SK-N-SH treated with all-trans-retinoic acid at 6 μM for 48 hours (cell line): Measurements from ENCODE around the gene PEX5L.

Experiments
- ATAC-seq: fragments of 200-7000 bp; cut with Tn5 transposase; 3 replicates; pipeline ENCODE4 v1.9.1; 2020; ENCODE audit warnings: mild to moderate bottlenecking, moderate library complexity
- ARNTL ChIP-seq: fragments of 450-650 bp; formaldehyde crosslinking; IDR thresholded peaks from 2 replicates; pipeline ENCODE4 v1.5.0; 2020; ENCODE audit warnings: low read depth, mild to moderate bottlenecking, moderate library complexity, borderline replicate concordance
- CSDC2 ChIP-seq: fragments of 250-450 bp; sonication (Bioruptor Pico); IDR thresholded peaks from 2 replicates; pipeline ENCODE4 v1.5.0; 2020; ENCODE audit warnings: mild to moderate bottlenecking, moderate library complexity
- ESRRG ChIP-seq: fragments of 250-450 bp; sonication (Bioruptor Pico); IDR thresholded peaks from 2 replicates; pipeline ENCODE4 v1.6.1; 2021; ENCODE audit warnings: mild to moderate bottlenecking
- GLIS3 ChIP-seq: fragments of 250-450 bp; sonication (Bioruptor Pico); IDR thresholded peaks from 2 replicates; pipeline ENCODE4 v1.5.0; 2020; ENCODE audit warnings: mild to moderate bottlenecking, moderate library complexity
- ISL1 ChIP-seq: fragments of 250-450 bp; sonication (Bioruptor Pico); IDR thresholded peaks from 2 replicates; pipeline ENCODE4 v2.1.2; 2022; ENCODE audit warnings: mild to moderate bottlenecking, moderate library complexity
- OSR1 ChIP-seq: fragments of 250-450 bp; sonication (Bioruptor Pico); IDR thresholded peaks from 2 replicates; pipeline ENCODE4 v1.8.0; 2022; ENCODE audit warnings: moderate library complexity, mild to moderate bottlenecking, inconsistent platforms
- PPARA ChIP-seq: fragments of 250-450 bp; sonication (Bioruptor Pico); IDR thresholded peaks from 2 replicates; pipeline ENCODE4 v1.5.0; 2020; ENCODE audit warnings: mild to moderate bottlenecking, borderline replicate concordance
- RARB ChIP-seq: fragments of 250-450 bp; sonication (Bioruptor Pico); IDR thresholded peaks from 2 replicates; pipeline ENCODE4 v1.8.0; 2021; ENCODE audit warnings: mild to moderate bottlenecking, moderate library complexity
- TCF4 ChIP-seq: fragments of 250-450 bp; sonication (Bioruptor Pico); IDR thresholded peaks from 2 replicates; pipeline ENCODE4 v1.8.0; 2021; ENCODE audit warnings: mild to moderate bottlenecking, moderate library complexity, borderline replicate concordance
- TOX ChIP-seq: fragments of 250-450 bp; sonication (Bioruptor Pico); IDR thresholded peaks from 2 replicates; pipeline ENCODE4 v1.8.0; 2021; ENCODE audit warnings: mild to moderate bottlenecking, moderate library complexity, borderline replicate concordance
- ZC3H10 ChIP-seq: fragments of 250-450 bp; sonication (Bioruptor Pico); IDR thresholded peaks from 2 replicates; pipeline ENCODE4 v1.5.1; 2021; ENCODE audit warnings: mild to moderate bottlenecking, moderate library complexity
- ZFP30 ChIP-seq: fragments of 450-650 bp; formaldehyde crosslinking; IDR thresholded peaks from 2 replicates; pipeline ENCODE4 v1.5.0; 2022; ENCODE audit warnings: mild to moderate bottlenecking, moderate library complexity
- ZNF70 ChIP-seq: fragments of 450-650 bp; formaldehyde crosslinking; IDR thresholded peaks from 2 replicates; pipeline ENCODE4 v1.5.0; 2020; ENCODE audit warnings: mild to moderate bottlenecking, moderate library complexity
- ZNF8 ChIP-seq: fragments of 450-650 bp; formaldehyde crosslinking; IDR thresholded peaks from 2 replicates; pipeline ENCODE4 v1.5.0; 2020; ENCODE audit warnings: mild to moderate bottlenecking, moderate library complexity
- TF ChIP-seq, protein P1 (sequence below): fragments of 250-450 bp; sonication (Bioruptor Pico); IDR thresholded peaks from 2 replicates; pipeline ENCODE4 v1.8.0; 2020; ENCODE audit warnings: mild to moderate bottlenecking, moderate library complexity, borderline replicate concordance
- TF ChIP-seq, protein P2 (sequence below): fragments of 250-450 bp; sonication (Bioruptor Pico); IDR thresholded peaks from 2 replicates; pipeline ENCODE4 v1.5.0; 2020; ENCODE audit warnings: mild to moderate bottlenecking, moderate library complexity
- TF ChIP-seq, protein P3 (sequence below): fragments of 250-450 bp; sonication (Bioruptor Pico); IDR thresholded peaks from 2 replicates; pipeline ENCODE4 v1.5.1; 2020; ENCODE audit warnings: low read depth, mild to moderate bottlenecking, moderate library complexity
- TF ChIP-seq, protein P4 (sequence below): fragments of 250-450 bp; sonication (Bioruptor Pico); IDR thresholded peaks from 2 replicates; pipeline ENCODE4 v1.8.0; 2021; ENCODE audit warnings: low read depth, mild to moderate bottlenecking, moderate library complexity, borderline replicate concordance

The PEX5L gene

DNA sequence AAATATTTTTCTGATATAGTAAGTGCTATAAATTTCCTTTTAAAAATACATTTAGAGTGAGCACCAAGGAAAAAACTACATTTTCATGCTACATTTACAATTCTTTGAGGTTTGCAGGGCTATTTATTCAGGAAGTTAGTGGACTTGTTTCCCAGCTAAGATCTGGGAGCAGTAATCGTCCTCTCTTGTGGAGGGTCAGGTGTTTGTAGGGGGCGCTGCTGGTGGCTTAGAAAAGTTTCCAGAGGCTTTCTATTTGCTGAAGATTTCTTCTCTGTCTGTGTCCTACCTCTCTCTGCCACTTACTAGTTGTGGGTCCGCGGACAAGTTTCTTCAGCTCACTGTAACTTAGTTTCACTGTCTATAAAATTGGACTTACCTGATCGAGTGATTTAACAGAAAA is 163.9 kb downstream of the PEX5L start (continued):
- TF ChIP-seq, protein P1, sequence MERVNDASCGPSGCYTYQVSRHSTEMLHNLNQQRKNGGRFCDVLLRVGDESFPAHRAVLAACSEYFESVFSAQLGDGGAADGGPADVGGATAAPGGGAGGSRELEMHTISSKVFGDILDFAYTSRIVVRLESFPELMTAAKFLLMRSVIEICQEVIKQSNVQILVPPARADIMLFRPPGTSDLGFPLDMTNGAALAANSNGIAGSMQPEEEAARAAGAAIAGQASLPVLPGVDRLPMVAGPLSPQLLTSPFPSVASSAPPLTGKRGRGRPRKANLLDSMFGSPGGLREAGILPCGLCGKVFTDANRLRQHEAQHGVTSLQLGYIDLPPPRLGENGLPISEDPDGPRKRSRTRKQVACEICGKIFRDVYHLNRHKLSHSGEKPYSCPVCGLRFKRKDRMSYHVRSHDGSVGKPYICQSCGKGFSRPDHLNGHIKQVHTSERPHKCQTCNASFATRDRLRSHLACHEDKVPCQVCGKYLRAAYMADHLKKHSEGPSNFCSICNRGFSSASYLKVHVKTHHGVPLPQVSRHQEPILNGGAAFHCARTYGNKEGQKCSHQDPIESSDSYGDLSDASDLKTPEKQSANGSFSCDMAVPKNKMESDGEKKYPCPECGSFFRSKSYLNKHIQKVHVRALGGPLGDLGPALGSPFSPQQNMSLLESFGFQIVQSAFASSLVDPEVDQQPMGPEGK: no peak
- TF ChIP-seq ISL1 (CRISPR knock-in tag): no peak
- no peak for TF ChIP-seq TOX (CRISPR knock-in tag)
- no peak for TF ChIP-seq PPARA
- TF ChIP-seq, all 23 proteins: peak for 0

DNA sequence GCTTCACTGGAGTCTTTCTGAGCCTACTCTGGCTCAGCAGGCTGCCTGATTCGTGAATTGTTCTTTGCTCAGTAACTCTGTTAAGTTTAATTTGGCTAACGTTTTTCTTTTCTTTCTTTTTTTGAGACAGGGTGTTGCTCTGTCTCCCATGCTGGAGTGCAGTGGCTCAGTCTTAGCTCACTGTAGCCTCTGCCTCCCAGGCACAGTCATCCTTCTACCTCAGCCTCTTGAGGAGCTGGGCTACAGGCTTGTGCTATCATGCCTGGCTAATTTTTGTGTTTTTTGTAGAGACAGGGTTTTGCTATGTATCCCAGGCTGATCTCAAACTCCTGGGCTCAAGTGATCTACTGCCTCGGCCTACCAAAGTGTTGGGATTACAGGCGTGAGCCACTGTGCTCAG is 165.0 kb downstream of the PEX5L start:
- TF ChIP-seq ARNTL (CRISPR knock-in tag): no peak
- no peak for TF ChIP-seq OSR1
- TF ChIP-seq GLIS3: no peak
- TF ChIP-seq ZNF8 (CRISPR knock-in tag): no peak
- TF ChIP-seq RARB (CRISPR knock-in tag): no peak
- no peak for ATAC-seq

DNA sequence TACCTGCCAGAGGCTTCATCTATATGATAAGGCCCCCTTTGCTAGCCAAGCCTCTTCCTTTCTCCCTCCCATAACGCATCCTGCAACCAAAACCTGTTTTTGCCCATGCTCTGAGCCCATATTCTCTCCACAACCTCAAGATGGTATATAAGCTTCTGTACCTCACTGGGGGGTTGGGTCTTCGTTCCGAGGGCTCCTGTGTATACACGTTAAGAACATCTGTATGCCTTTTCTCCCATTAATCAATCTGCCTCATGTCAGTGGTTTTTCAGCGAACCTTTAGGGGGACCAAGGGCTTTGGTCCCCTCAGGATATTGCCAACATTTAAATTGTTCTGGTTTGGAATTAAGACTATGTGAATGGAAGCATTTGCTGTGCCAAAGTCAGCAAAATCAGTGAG is 168.0 kb downstream of the PEX5L start:
- TF ChIP-seq RARB (CRISPR knock-in tag) (no peak), TOX (CRISPR knock-in tag) (no peak), PPARA (no peak), GLIS3 (no peak), TCF4 (CRISPR knock-in tag) (no peak), ZNF70 (no peak), CSDC2 (CRISPR knock-in tag) (no peak), ESRRG (CRISPR knock-in tag) (no peak), ZFP30 (CRISPR knock-in tag) (no peak)
- TF ChIP-seq, protein P2, sequence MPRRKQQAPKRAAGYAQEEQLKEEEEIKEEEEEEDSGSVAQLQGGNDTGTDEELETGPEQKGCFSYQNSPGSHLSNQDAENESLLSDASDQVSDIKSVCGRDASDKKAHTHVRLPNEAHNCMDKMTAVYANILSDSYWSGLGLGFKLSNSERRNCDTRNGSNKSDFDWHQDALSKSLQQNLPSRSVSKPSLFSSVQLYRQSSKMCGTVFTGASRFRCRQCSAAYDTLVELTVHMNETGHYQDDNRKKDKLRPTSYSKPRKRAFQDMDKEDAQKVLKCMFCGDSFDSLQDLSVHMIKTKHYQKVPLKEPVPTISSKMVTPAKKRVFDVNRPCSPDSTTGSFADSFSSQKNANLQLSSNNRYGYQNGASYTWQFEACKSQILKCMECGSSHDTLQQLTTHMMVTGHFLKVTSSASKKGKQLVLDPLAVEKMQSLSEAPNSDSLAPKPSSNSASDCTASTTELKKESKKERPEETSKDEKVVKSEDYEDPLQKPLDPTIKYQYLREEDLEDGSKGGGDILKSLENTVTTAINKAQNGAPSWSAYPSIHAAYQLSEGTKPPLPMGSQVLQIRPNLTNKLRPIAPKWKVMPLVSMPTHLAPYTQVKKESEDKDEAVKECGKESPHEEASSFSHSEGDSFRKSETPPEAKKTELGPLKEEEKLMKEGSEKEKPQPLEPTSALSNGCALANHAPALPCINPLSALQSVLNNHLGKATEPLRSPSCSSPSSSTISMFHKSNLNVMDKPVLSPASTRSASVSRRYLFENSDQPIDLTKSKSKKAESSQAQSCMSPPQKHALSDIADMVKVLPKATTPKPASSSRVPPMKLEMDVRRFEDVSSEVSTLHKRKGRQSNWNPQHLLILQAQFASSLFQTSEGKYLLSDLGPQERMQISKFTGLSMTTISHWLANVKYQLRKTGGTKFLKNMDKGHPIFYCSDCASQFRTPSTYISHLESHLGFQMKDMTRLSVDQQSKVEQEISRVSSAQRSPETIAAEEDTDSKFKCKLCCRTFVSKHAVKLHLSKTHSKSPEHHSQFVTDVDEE: no peak
- TF ChIP-seq, protein P1: no peak
- TF ChIP-seq, protein P3, sequence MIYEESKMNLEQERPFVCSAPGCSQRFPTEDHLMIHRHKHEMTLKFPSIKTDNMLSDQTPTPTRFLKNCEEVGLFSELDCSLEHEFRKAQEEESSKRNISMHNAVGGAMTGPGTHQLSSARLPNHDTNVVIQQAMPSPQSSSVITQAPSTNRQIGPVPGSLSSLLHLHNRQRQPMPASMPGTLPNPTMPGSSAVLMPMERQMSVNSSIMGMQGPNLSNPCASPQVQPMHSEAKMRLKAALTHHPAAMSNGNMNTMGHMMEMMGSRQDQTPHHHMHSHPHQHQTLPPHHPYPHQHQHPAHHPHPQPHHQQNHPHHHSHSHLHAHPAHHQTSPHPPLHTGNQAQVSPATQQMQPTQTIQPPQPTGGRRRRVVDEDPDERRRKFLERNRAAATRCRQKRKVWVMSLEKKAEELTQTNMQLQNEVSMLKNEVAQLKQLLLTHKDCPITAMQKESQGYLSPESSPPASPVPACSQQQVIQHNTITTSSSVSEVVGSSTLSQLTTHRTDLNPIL (CRISPR knock-in tag): no peak
- TF ChIP-seq, protein P4, sequence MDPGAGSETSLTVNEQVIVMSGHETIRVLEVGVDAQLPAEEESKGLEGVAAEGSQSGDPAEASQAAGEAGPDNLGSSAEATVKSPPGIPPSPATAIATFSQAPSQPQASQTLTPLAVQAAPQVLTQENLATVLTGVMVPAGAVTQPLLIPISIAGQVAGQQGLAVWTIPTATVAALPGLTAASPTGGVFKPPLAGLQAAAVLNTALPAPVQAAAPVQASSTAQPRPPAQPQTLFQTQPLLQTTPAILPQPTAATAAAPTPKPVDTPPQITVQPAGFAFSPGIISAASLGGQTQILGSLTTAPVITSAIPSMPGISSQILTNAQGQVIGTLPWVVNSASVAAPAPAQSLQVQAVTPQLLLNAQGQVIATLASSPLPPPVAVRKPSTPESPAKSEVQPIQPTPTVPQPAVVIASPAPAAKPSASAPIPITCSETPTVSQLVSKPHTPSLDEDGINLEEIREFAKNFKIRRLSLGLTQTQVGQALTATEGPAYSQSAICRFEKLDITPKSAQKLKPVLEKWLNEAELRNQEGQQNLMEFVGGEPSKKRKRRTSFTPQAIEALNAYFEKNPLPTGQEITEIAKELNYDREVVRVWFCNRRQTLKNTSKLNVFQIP: no peak
- no peak for ATAC-seq

DNA sequence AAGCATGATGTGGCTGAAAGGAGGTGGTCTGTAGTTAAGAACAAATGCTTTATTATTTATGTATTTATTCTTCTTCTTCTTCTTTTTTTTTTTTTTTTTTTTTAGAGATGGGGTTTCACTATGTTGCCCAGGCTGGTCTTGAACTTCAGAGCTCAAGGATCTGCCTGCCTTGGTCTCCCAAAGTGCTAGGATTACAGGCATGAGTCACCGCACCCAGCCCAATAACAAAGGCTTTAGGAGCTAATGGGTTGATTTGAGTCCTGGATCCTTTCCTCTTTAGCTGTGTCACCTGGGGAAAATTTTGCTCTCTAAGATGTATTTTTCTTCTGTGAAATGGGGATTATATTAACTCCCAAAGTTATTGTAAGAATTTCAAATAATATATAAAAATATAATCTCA is 168.8 kb downstream of the PEX5L start:
- TF ChIP-seq CSDC2 (CRISPR knock-in tag) (no peak), ZC3H10 (CRISPR knock-in tag) (no peak), TOX (CRISPR knock-in tag) (no peak)
- TF ChIP-seq, all 23 proteins: peak for 0

More for the DNA sequence above, 168.8 kb downstream of the PEX5L start:
- ATAC-seq: no peak
